ENCODE measurements around the gene AFAP1.

GRCh38 chr4:7966281-7967062, 26.8 kb upstream of the AFAP1 start:
- TF ChIP-seq CTCF (IDR thresholded peaks at IDR 0.05) (no peak), POLR2A (IDR thresholded peaks at IDR 0.05) (no peak)
